GM12878 (cell line): Measurements from ENCODE around the gene NUAK2.

Experiments used
- BHLHE40 ChIP-seq, 2 experiments: fragments of 450-650 bp in 1 of 2; IDR thresholded peaks; 2 replicates each; pipeline ENCODE4 v1.6.1; 2011 to 2017; ENCODE audit warnings: low read depth in 2 of 2, borderline replicate concordance in 1 of 2, improper control_type of control experiment in 1 of 2, low read length in 1 of 2, mild to moderate bottlenecking in 1 of 2
- CTCF ChIP-seq, 3 experiments: IDR thresholded peaks in 2 of 3; conservative IDR thresholded peaks in 1 of 3; 2 replicates each; pipeline ENCODE4 v1.5.1; 2011; ENCODE audit warnings: low read depth in 3 of 3, low read length in 3 of 3, mild to moderate bottlenecking in 3 of 3, control low read depth in 2 of 3, moderate library complexity in 2 of 3, inconsistent platforms in 1 of 3, mixed read lengths in 1 of 3; ENCODE audit not compliant: control insufficient read depth in 2 of 3, insufficient read depth in 1 of 3; ENCODE audit errors: extremely low read depth in 1 of 3
- CUX1 ChIP-seq: IDR thresholded peaks from 2 replicates; pipeline ENCODE4 v1.6.1; 2012; ENCODE audit warnings: improper control_type of control experiment, low read depth, low read length; ENCODE audit not compliant: insufficient replicate concordance
- MEF2B ChIP-seq: fragments of 450-650 bp; IDR thresholded peaks from 2 replicates; pipeline ENCODE4 v1.6.1; 2018; ENCODE audit warnings: mild to moderate bottlenecking, moderate library complexity; ENCODE audit not compliant: partially characterized antibody, poor library complexity, severe bottlenecking
- POLR2AphosphoS2 ChIP-seq: IDR thresholded peaks from 2 replicates; pipeline ENCODE4 v1.6.1; 2011; ENCODE audit warnings: low read depth, mild to moderate bottlenecking, low read length, improper control_type of control experiment, moderate library complexity
- POU2F2 ChIP-seq: IDR thresholded peaks from 3 replicates; pipeline ENCODE4 v1.6.1; 2011; ENCODE audit warnings: low read depth, mild to moderate bottlenecking, low read length, borderline replicate concordance
- RAD21 ChIP-seq: IDR thresholded peaks from 2 replicates; pipeline ENCODE4 v1.6.1; 2011; ENCODE audit warnings: mild to moderate bottlenecking, low read depth, low read length, moderate library complexity; ENCODE audit not compliant: insufficient read depth
- USF1 ChIP-seq: IDR thresholded peaks from 2 replicates; pipeline ENCODE4 v1.6.1; 2011; ENCODE audit warnings: borderline replicate concordance, low read depth, mild to moderate bottlenecking, moderate library complexity, mixed read lengths, low read length; ENCODE audit not compliant: insufficient read depth; ENCODE audit errors: extremely low read length
- YBX1 ChIP-seq: fragments of 450-650 bp; IDR thresholded peaks from 2 replicates; pipeline ENCODE4 v1.6.1; 2016; ENCODE audit warnings: antibody characterized with exemption
- TF ChIP-seq, protein P1 (sequence below): IDR thresholded peaks from 2 replicates; pipeline ENCODE4 v1.6.1; 2012; ENCODE audit warnings: low read depth, low read length, improper control_type of control experiment
- TF ChIP-seq, protein P2 (sequence below): IDR thresholded peaks from 2 replicates; pipeline ENCODE4 v1.6.1; 2012; ENCODE audit warnings: low read depth, low read length, improper control_type of control experiment
- TF ChIP-seq, protein P3 (sequence below): fragments of 150-350 bp; IDR thresholded peaks from 2 replicates; pipeline ENCODE4 v1.6.1; 2016; ENCODE audit warnings: low read depth, low read length

DNA sequence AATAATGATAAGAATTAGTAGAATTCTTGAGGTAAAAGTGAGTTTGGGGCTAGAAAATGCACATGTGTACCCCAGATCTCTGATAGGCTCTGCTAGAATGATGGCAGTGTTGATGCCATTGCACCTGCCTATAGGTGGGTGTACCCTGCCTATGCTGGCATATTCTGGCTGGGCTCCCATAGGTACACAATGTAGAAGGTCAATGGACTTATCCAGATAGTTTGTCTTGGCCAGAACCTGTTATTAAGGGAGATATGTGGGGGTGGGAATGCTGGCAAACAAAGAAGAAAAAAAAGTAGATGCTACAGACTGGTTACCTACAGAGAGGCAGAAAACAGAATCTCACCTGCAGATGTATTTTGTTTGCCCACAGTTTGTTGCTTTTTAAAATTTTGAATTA, 49.2 kb upstream of the NUAK2 start:
- TF ChIP-seq RAD21, result no peak
- TF ChIP-seq MEF2B, result no peak
- TF ChIP-seq, protein P1, sequence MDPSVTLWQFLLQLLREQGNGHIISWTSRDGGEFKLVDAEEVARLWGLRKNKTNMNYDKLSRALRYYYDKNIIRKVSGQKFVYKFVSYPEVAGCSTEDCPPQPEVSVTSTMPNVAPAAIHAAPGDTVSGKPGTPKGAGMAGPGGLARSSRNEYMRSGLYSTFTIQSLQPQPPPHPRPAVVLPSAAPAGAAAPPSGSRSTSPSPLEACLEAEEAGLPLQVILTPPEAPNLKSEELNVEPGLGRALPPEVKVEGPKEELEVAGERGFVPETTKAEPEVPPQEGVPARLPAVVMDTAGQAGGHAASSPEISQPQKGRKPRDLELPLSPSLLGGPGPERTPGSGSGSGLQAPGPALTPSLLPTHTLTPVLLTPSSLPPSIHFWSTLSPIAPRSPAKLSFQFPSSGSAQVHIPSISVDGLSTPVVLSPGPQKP, result no peak
- no peak for TF ChIP-seq BHLHE40 (IDR thresholded peaks at IDR 0.05; ENCODE audit: borderline replicate concordance in 1 of 2, low read depth in 2 of 2, low read length in 1 of 2)
- TF ChIP-seq YBX1, result no peak
- TF ChIP-seq POLR2AphosphoS2, result no peak
- TF ChIP-seq CTCF (IDR thresholded peaks at IDR 0.05 in 2 of 3, conservative IDR thresholded peaks at IDR 0.05 in 1 of 3; ENCODE audit: control insufficient read depth in 2 of 3, extremely low read depth in 1 of 3, insufficient read depth in 1 of 3, low read depth in 3 of 3, low read length in 3 of 3), result no peak
- TF ChIP-seq CUX1, result no peak
- TF ChIP-seq, protein P2, sequence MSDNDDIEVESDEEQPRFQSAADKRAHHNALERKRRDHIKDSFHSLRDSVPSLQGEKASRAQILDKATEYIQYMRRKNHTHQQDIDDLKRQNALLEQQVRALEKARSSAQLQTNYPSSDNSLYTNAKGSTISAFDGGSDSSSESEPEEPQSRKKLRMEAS, result no peak
- TF ChIP-seq USF1, result no peak
- no peak for TF ChIP-seq POU2F2
- TF ChIP-seq, protein P3, sequence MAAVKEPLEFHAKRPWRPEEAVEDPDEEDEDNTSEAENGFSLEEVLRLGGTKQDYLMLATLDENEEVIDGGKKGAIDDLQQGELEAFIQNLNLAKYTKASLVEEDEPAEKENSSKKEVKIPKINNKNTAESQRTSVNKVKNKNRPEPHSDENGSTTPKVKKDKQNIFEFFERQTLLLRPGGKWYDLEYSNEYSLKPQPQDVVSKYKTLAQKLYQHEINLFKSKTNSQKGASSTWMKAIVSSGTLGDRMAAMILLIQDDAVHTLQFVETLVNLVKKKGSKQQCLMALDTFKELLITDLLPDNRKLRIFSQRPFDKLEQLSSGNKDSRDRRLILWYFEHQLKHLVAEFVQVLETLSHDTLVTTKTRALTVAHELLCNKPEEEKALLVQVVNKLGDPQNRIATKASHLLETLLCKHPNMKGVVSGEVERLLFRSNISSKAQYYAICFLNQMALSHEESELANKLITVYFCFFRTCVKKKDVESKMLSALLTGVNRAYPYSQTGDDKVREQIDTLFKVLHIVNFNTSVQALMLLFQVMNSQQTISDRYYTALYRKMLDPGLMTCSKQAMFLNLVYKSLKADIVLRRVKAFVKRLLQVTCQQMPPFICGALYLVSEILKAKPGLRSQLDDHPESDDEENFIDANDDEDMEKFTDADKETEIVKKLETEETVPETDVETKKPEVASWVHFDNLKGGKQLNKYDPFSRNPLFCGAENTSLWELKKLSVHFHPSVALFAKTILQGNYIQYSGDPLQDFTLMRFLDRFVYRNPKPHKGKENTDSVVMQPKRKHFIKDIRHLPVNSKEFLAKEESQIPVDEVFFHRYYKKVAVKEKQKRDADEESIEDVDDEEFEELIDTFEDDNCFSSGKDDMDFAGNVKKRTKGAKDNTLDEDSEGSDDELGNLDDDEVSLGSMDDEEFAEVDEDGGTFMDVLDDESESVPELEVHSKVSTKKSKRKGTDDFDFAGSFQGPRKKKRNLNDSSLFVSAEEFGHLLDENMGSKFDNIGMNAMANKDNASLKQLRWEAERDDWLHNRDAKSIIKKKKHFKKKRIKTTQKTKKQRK, result no peak
